SU-DHL-6 (cell line): Measurements from ENCODE around the gene IGSF21.

ENCODE experiments used
- H2AFZ ChIP-seq: fragments of 200-600 bp; sonication (generic); 2 replicates; pipeline ENCODE4 v1.6.1; 2014; ENCODE audit warnings: low read depth, mild to moderate bottlenecking, moderate library complexity, mixed read lengths, antibody characterized with exemption, low read length; ENCODE audit not compliant: severe bottlenecking
- H3F3A ChIP-seq: fragments of 200-600 bp; shearing (Covaris generic); 2 replicates; pipeline ENCODE4 v1.6.0; 2016; ENCODE audit warnings: antibody characterized with exemption, mild to moderate bottlenecking; ENCODE audit not compliant: insufficient read depth
- H3K27ac ChIP-seq: fragments of 200-600 bp; sonication (generic); 2 replicates; pipeline ENCODE4 v1.5.1; 2016; ENCODE audit warnings: low read depth, mild to moderate bottlenecking, low read length, moderate library complexity, mixed read lengths
- H3K27me3 ChIP-seq: fragments of 200-600 bp; sonication (generic), shearing (Covaris generic); 2 replicates; pipeline ENCODE4 v1.6.0; 2014; ENCODE audit warnings: mild to moderate bottlenecking, low read length
- H3K36me3 ChIP-seq: fragments of 200-600 bp; sonication (generic); 2 replicates; pipeline ENCODE4 v1.6.1; 2014; ENCODE audit warnings: mild to moderate bottlenecking, low read length, mixed read lengths
- H3K4me2 ChIP-seq: fragments of 300-600, 200-600 bp; shearing (Covaris generic), sonication (generic); 2 replicates; pipeline ENCODE4 v1.6.0; 2014; ENCODE audit warnings: low read length, low read depth, mild to moderate bottlenecking; ENCODE audit not compliant: poor library complexity, severe bottlenecking
- H3K4me3 ChIP-seq: fragments of 200-600 bp; sonication (generic); 2 replicates; pipeline ENCODE4 v1.5.1; 2014; ENCODE audit warnings: antibody characterized with exemption, low read length, mild to moderate bottlenecking, mixed read lengths; ENCODE audit not compliant: insufficient read depth, poor library complexity, severe bottlenecking
- H3K79me2 ChIP-seq: fragments of 200-600 bp; sonication (generic); 2 replicates; pipeline ENCODE4 v1.6.1; 2014; ENCODE audit warnings: mild to moderate bottlenecking, low read length, moderate library complexity; ENCODE audit not compliant: insufficient read depth
- H3K9ac ChIP-seq: fragments of 200-600 bp; sonication (generic); 2 replicates; pipeline ENCODE4 v1.7.0; 2014; ENCODE audit warnings: mild to moderate bottlenecking, low read length
- H3K9me2 ChIP-seq: fragments of 200-600 bp; sonication (generic); replicated peaks from 2 replicates; pipeline ENCODE4 v1.6.1; 2014; ENCODE audit warnings: low read length; ENCODE audit not compliant: insufficient read depth
- H3K9me3 ChIP-seq: fragments of 200-600 bp; sonication (generic); 2 replicates; pipeline ENCODE4 v1.6.1; 2014; ENCODE audit warnings: low read length, mixed read lengths; ENCODE audit not compliant: insufficient read depth
- H4K20me1 ChIP-seq: fragments of 200-600 bp; sonication (generic); 2 replicates; pipeline ENCODE4 v1.6.1; 2014; ENCODE audit warnings: low read depth, mild to moderate bottlenecking, antibody characterized with exemption, low read length, moderate library complexity, mixed read lengths
- EZH2phosphoT487 ChIP-seq: fragments of 200-600 bp; sonication (generic), shearing (Covaris generic); conservative IDR thresholded peaks from 2 replicates; pipeline ENCODE4 v1.6.1; 2018; ENCODE audit warnings: mild to moderate bottlenecking, antibody characterized with exemption, low read length, moderate library complexity, mixed read lengths
- TF ChIP-seq, protein P1 (sequence below): fragments of 200-600 bp; sonication (generic); IDR thresholded peaks from one replicate; pipeline ENCODE4 v1.5.1; 2017; ENCODE audit warnings: antibody characterized with exemption, mild to moderate bottlenecking, low read length, moderate library complexity; ENCODE audit not compliant: insufficient read depth, poor library complexity, severe bottlenecking

Gene IGSF21

DNA sequence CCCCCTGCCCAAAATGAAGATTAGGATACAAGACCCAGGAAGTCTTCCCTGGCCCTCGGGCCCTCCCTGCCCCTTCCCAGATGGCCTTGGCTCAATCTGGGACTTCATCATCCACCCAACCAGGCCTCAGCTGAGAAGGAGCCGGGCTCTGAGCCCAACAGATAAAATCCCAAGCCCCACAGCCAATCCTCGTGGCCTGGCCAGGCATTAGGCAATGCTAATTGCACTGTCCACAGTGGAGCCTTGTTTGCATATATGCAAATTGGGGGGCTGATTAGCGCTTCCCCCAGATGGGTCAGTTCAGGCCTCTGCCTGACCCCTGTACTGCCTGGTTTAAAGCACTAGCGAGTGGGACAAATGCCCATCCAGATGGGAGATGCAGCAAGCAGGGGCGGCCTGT is 34.9 kb downstream of the IGSF21 start:
- H3K27me3 ChIP-seq: no peaks in the 10 kb centered on the region
- no peaks in the 10 kb centered on the region for H3F3A ChIP-seq
- H3K27ac ChIP-seq: no peak overlapping the region
- H3K4me3 ChIP-seq: no peak overlapping the region
- H2AFZ ChIP-seq: no peak overlapping the region
- H3K79me2 ChIP-seq: no peaks in the 10 kb centered on the region
- no peaks in the 10 kb centered on the region for H3K9me3 ChIP-seq
- H3K9ac ChIP-seq: no peak overlapping the region
- no peak overlapping the region for H3K4me2 ChIP-seq
- H3K36me3 ChIP-seq: no peaks in the 10 kb centered on the region
- no peak for TF ChIP-seq EZH2phosphoT487
- TF ChIP-seq, protein P1, sequence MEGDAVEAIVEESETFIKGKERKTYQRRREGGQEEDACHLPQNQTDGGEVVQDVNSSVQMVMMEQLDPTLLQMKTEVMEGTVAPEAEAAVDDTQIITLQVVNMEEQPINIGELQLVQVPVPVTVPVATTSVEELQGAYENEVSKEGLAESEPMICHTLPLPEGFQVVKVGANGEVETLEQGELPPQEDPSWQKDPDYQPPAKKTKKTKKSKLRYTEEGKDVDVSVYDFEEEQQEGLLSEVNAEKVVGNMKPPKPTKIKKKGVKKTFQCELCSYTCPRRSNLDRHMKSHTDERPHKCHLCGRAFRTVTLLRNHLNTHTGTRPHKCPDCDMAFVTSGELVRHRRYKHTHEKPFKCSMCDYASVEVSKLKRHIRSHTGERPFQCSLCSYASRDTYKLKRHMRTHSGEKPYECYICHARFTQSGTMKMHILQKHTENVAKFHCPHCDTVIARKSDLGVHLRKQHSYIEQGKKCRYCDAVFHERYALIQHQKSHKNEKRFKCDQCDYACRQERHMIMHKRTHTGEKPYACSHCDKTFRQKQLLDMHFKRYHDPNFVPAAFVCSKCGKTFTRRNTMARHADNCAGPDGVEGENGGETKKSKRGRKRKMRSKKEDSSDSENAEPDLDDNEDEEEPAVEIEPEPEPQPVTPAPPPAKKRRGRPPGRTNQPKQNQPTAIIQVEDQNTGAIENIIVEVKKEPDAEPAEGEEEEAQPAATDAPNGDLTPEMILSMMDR: no peak
- H3K9me2 ChIP-seq: no peaks in the 10 kb centered on the region
- H4K20me1 ChIP-seq: no peaks in the 10 kb centered on the region

DNA sequence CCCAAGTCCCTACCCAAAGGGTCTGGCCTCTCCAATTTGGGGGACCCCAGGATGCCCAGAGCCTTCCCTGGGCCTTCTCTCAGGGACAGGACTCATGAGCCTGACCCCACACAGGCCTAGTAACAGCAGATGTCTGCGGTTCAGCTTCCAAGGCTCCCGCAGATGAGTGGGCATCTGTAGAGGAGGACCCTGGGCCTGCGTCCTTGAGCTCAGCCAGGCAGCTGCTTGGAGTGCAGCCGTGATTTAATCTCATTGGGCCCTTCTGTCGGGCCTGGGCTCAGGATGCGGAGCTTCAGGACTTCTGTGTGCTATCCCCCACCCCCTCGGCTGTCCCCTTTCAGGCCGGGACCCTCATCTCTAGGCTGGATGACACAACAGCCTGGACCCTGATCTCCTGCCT is 35.4 kb downstream of the IGSF21 start:
- H3K9ac ChIP-seq: no peak overlapping the region
- H4K20me1 ChIP-seq: no peaks in the 10 kb centered on the region
- H3K27me3 ChIP-seq: no peaks in the 10 kb centered on the region
- H3K79me2 ChIP-seq: no peaks in the 10 kb centered on the region
- no peak overlapping the region for H2AFZ ChIP-seq
- no peak for TF ChIP-seq EZH2phosphoT487
- TF ChIP-seq, protein P1: no peak
- no peaks in the 10 kb centered on the region for H3K36me3 ChIP-seq
- no peak overlapping the region for H3K4me2 ChIP-seq
- H3K9me3 ChIP-seq: no peaks in the 10 kb centered on the region
- H3K27ac ChIP-seq: no peak overlapping the region
- H3K4me3 ChIP-seq: no peak overlapping the region
- no peaks in the 10 kb centered on the region for H3F3A ChIP-seq
- H3K9me2 ChIP-seq: no peaks in the 10 kb centered on the region

DNA sequence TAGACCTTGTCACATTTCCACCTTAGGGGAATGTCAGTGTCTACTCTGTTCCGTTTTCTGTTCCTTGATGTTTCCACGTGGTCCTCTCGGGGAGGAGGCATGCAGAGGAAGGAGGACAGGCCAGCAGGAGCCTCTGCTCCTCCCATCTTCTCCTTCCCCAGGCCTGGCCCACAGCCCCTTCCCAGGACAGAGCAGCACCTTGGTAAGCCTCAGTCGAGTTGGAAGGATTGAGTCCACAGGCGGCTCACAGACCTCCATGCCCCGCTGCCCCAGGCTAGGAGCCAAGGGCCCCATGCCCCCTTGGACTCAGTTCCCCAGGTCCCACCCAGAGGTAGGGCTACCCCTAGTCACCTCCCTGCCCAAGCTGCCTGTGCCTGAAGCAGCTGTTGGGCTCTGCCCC is 36.5 kb downstream of the IGSF21 start:
- TF ChIP-seq, protein P1: no peak
- TF ChIP-seq EZH2phosphoT487: no peak
- H3K4me2 ChIP-seq: no peak overlapping the region
- no peak overlapping the region for H3K4me3 ChIP-seq
- H3K9me2 ChIP-seq: no peaks in the 10 kb centered on the region
- H3K9ac ChIP-seq: no peak overlapping the region
- no peaks in the 10 kb centered on the region for H3K9me3 ChIP-seq
- no peak overlapping the region for H2AFZ ChIP-seq
- no peaks in the 10 kb centered on the region for H3K79me2 ChIP-seq
- H3F3A ChIP-seq: no peaks in the 10 kb centered on the region
- H4K20me1 ChIP-seq: no peaks in the 10 kb centered on the region
- no peaks in the 10 kb centered on the region for H3K27me3 ChIP-seq
- no peak overlapping the region for H3K27ac ChIP-seq
- H3K36me3 ChIP-seq: no peaks in the 10 kb centered on the region
